Esophagus squamous epithelium (tissue), 4 donors: ENCODE data around the gene TSEN54.

Experiments
- CTCF ChIP-seq, 6 experiments: fragments of 450-650 bp in 4 of 6; fragments of 200-600 bp in 2 of 6; sonication (generic) in 2 of 6; IDR thresholded peaks; one replicate each; pipeline ENCODE4 v1.5.1; 2016 to 2019; ENCODE audit warnings: antibody characterized with exemption in 6 of 6, mild to moderate bottlenecking in 4 of 6, moderate library complexity in 4 of 6
- POLR2A ChIP-seq, 4 donors: fragments of 450-650 bp; IDR thresholded peaks; one replicate each; pipeline ENCODE4 v1.6.1; 2017; ENCODE audit warnings: antibody characterized with exemption in 4 of 4, mild to moderate bottlenecking in 4 of 4, moderate library complexity in 3 of 4

- no peak for TF ChIP-seq CTCF (IDR thresholded peaks at IDR 0.05)
- no peak for TF ChIP-seq POLR2A (IDR thresholded peaks at IDR 0.05)
Measured at GRCh38 chr17:75511270-75511609, 5.1 kb upstream of the TSEN54 start.
